HepG2 (cell line): ENCODE data around the gene LIPT2. TPM values are rescaled to one million over a fixed set of nuclear protein-coding genes. Genes with fewer than 3 reads are reported as not detected.

Source experiments
- ATAC-seq: fragments of 200-7000 bp; cut with Tn5 transposase; 3 replicates; pipeline ENCODE4 v1.9.1; 2020; ENCODE audit warnings: mild to moderate bottlenecking, moderate library complexity
- BruUV-seq: library from RNA; stranded (reverse); fragments of 400-500 nt; replicated peaks from 2 replicates; lab custom pipeline; 2021; lab: Mats Ljungman, UMichigan
- CTCF ChIA-PET: fragments of 300-600 bp; formaldehyde crosslinking; extraction: SDS; loops from one replicate; lab custom pipeline; 2021; ENCODE audit warnings: low total read pairs, inconsistent platforms, low intra/inter-chr PET ratio; lab: Yijun Ruan, JAX
- POLR2A ChIA-PET: fragments of 350-600 bp; sonication (Branson Sonifier 250); formaldehyde crosslinking; loops from one replicate; lab custom pipeline; 2020; ENCODE audit warnings: antibody characterized with exemption, inconsistent platforms; lab: Yijun Ruan, JAX
- DNase-seq: peaks from one replicate; pipeline ENCODE4 v3.0.0-alpha.2; 2015; ENCODE audit warnings: low spot score
- FAIRE-seq: peaks from 3 replicates; lab custom pipeline; 2011; peaks lifted over from hg19 to GRCh38; lab: Jason Lieb, UNC
- H2AFZ ChIP-seq: one replicate; pipeline ENCODE4 v1.6.1; 2011; ENCODE audit warnings: low read length, inconsistent platforms
- H3K27ac ChIP-seq: fragments of 300-600 bp; 3 replicates; pipeline ENCODE4 v1.8.0; 2011; ENCODE audit warnings: mixed run types, mild to moderate bottlenecking, mixed read lengths, low read length, inconsistent platforms; ENCODE audit not compliant: insufficient read depth; ENCODE audit errors: extremely low read length
- H3K27me3 ChIP-seq, 2 experiments: fragments of 200-600 bp in 1 of 2; 2 replicates in 1 of 2; 3 replicates in 1 of 2; pipeline versions ENCODE4 v1.6.0 to v1.8.0; 2011; ENCODE audit warnings: low read length in 2 of 2, mild to moderate bottlenecking in 2 of 2, moderate library complexity in 2 of 2, inconsistent platforms in 1 of 2; ENCODE audit not compliant: insufficient read depth in 2 of 2, control insufficient read depth in 1 of 2
- H3K36me3 ChIP-seq, 2 experiments: fragments of 200-600 bp in 1 of 2; replicated peaks in 1 of 2; 2 replicates in 1 of 2; 3 replicates in 1 of 2; pipeline versions ENCODE4 v1.5.1 to v1.8.0; 2011; ENCODE audit warnings: low read length in 2 of 2, inconsistent platforms in 1 of 2; ENCODE audit not compliant: insufficient read depth in 2 of 2, control insufficient read depth in 1 of 2
- H3K4me1 ChIP-seq: 2 replicates; pipeline ENCODE4 v1.5.1; 2012; ENCODE audit warnings: low read length, inconsistent platforms; ENCODE audit not compliant: insufficient read depth
- H3K4me2 ChIP-seq: 2 replicates; pipeline ENCODE4 v1.6.0; 2011; ENCODE audit warnings: low read depth, low read length, inconsistent platforms
- H3K4me3 ChIP-seq, 3 experiments: fragments of 200-600 bp in 1 of 3; sonication (generic), shearing (Covaris generic) in 1 of 3; replicated peaks in 1 of 3; 2 replicates each; pipeline ENCODE4 v1.5.1; 2011 to 2016; ENCODE audit warnings: low read length in 3 of 3, inconsistent platforms in 2 of 3, low read depth in 2 of 3, mild to moderate bottlenecking in 2 of 3, control low read depth in 1 of 3, mixed read lengths in 1 of 3; ENCODE audit not compliant: insufficient read depth in 1 of 3
- H3K79me2 ChIP-seq: one replicate; pipeline ENCODE4 v1.6.1; 2011; ENCODE audit warnings: low read length, inconsistent platforms; ENCODE audit not compliant: insufficient read depth
- H3K9ac ChIP-seq: 2 replicates; pipeline ENCODE4 v1.6.0; 2011; ENCODE audit warnings: mild to moderate bottlenecking, low read depth, low read length, inconsistent platforms; ENCODE audit not compliant: insufficient read depth
- H3K9me3 ChIP-seq: 2 replicates; pipeline ENCODE4 v1.5.1; 2012; ENCODE audit warnings: mild to moderate bottlenecking, low read length
- H4K20me1 ChIP-seq: 2 replicates; pipeline ENCODE4 v1.6.0; 2011; ENCODE audit warnings: inconsistent platforms, mild to moderate bottlenecking, low read length, moderate library complexity; ENCODE audit not compliant: insufficient read depth
- HNRNPH1 ChIP-seq: fragments of 200-400 bp; formaldehyde crosslinking; optimal IDR thresholded peaks from 2 replicates; pipeline ENCODE3; 2017; ENCODE audit warnings: mild to moderate bottlenecking, low read depth, low read length
- NFRKB ChIP-seq: fragments of 450-650 bp; IDR thresholded peaks from 2 replicates; pipeline ENCODE4 v1.6.1; 2017
- SIN3B ChIP-seq: fragments of 150-350 bp; IDR thresholded peaks from 2 replicates; pipeline ENCODE4 v1.6.1; 2014; ENCODE audit warnings: low read length
- TARDBP ChIP-seq: sonication (generic); formaldehyde crosslinking; IDR thresholded peaks from 2 replicates; pipeline ENCODE4 v1.8.0; 2022; ENCODE audit warnings: mild to moderate bottlenecking, missing genetic modification reagents
- THYN1 ChIP-seq: sonication (generic); formaldehyde crosslinking; IDR thresholded peaks from 2 replicates; pipeline ENCODE4 v1.8.1; 2023; ENCODE audit warnings: low read depth, mild to moderate bottlenecking, moderate library complexity, missing genetic modification reagents, borderline replicate concordance
- ZBTB44 ChIP-seq: sonication (generic); formaldehyde crosslinking; IDR thresholded peaks from 2 replicates; pipeline ENCODE4 v1.4.0; 2020; ENCODE audit warnings: missing genetic modification reagents
- ZNF281 ChIP-seq: sonication (generic); formaldehyde crosslinking; IDR thresholded peaks from 2 replicates; pipeline ENCODE4 v1.4.0; 2020; ENCODE audit warnings: missing genetic modification reagents, borderline replicate concordance
- ZNF710 ChIP-seq: sonication (generic); formaldehyde crosslinking; IDR thresholded peaks from 2 replicates; pipeline ENCODE4 v1.5.0; 2020; ENCODE audit warnings: mild to moderate bottlenecking, missing genetic modification reagents, borderline replicate concordance
- WGBS: methylation state at CpG from one replicate; pipeline ENCODE4 v1.1.6; 2017; ENCODE audit warnings: low lambda C conversion rate; 5-methylcytosine and 5-hydroxymethylcytosine counted together
- in situ Hi-C: cut with HindIII; loops from 2 replicates; pipeline ENCODE4 v1.10.0; 2017; ENCODE audit warnings: low pct_unique_long_range_greater_than_20kb; ENCODE audit not compliant: extremely low pct_ligation_motif_present
- intact Hi-C: fragments of 100-400 bp; cut with micrococcal nuclease; formaldehyde crosslinking; loops from one replicate; pipeline ENCODE4 v1.10.0; 2022; ENCODE audit not compliant: unreplicated experiment
- polyA plus RNA-seq, 8 experiments: library from polyadenylated mRNA; depleted of rRNA in 3 of 8; stranded (reverse) in 7 of 8; unstranded in 1 of 8; fragments of >200 nt; fragmentation: Illumina TruSeq in 4 of 8; extraction: Trizol in 4 of 8; gene quantifications; 2 replicates each; pipeline versions ENCODE4 v1.2.1 to v1.2.3, GENCODE V29; 2011 to 2016; ENCODE audit warnings: low read depth in 4 of 8, missing spikeins in 1 of 8, mixed read lengths in 1 of 8; ENCODE audit not compliant: insufficient read depth in 1 of 8
- total RNA-seq, 5 experiments: library from RNA; depleted of rRNA; stranded (reverse); fragments of >200 nt; fragmentation: Illumina TruSeq; extraction: Trizol; gene quantifications; 2 replicates each; pipeline ENCODE4 v1.2.3, GENCODE V29; 2016; ENCODE audit warnings: low read depth in 1 of 5

Gene LIPT2
- total and polyA plus RNA-seq, 2 of the 13 experiments (the other 11 are each of a cell fraction or from before 2014, with no cell fraction given), result 3.0 to 5.6 TPM

GRCh38 chr11:74462631-74463030 lies 30.9 kb downstream of the LIPT2 start:
- no peaks in the 10 kb centered on the region for H3K27me3 ChIP-seq
- DNase-seq, result no peak
- no peaks in the 10 kb centered on the region for H3K79me2 ChIP-seq
- TF ChIP-seq ZNF281 (no peak), ZBTB44 (CRISPR knock-in tag) (no peak), ZNF710 (CRISPR knock-in tag) (no peak), NFRKB (no peak), TARDBP (CRISPR knock-in tag) (no peak), SIN3B (no peak), THYN1 (no peak), HNRNPH1 (no peak)
- WGBS, result 91% methylated on average over 5 of the region's 5 CpGs
- BruUV-seq, result no TSS peak
- H2AFZ ChIP-seq, result no peak overlapping the region
- peaks cover 56% of the 10 kb centered on the region for H3K4me1 ChIP-seq
- no peak overlapping the region for H3K4me2 ChIP-seq
- intact Hi-C loops, result no loop called here
- H4K20me1 ChIP-seq, result no peaks in the 10 kb centered on the region
- no peak overlapping the region for H3K9ac ChIP-seq
- in situ Hi-C loops, result loop anchor here (10.0 kb wide), 1 partner anchor 92 kb away; no protein-coding TSS in a partner anchor
- H3K9me3 ChIP-seq, result no peaks in the 10 kb centered on the region
- ChIA-PET POLR2A (interaction anchor here (4.8 kb wide), 1 partner anchor 31 kb away, joined by 22 read pairs; the partner anchor contains the start of gene LIPT2), CTCF (no interaction called here)
- FAIRE-seq, result no peak
- H3K4me3 ChIP-seq, result no peak overlapping the region
- ATAC-seq, result no peak
- no peaks in the 10 kb centered on the region for H3K36me3 ChIP-seq
- H3K27ac ChIP-seq, result no peak overlapping the region
